Panc1 (cell line): Measurements from ENCODE around the gene PLCB1. TPM values are rescaled to one million over a fixed set of nuclear protein-coding genes. Genes with fewer than 3 reads are reported as not detected.

Experiments
- ATAC-seq: fragments of 200-7000 bp; cut with Tn5 transposase; 2 replicates; pipeline ENCODE4 v1.9.1; 2020; ENCODE audit warnings: mild to moderate bottlenecking, moderate library complexity
- BruUV-seq: library from RNA; stranded (reverse); fragments of 400-500 nt; replicated peaks from 2 replicates; lab custom pipeline; 2021; lab: Mats Ljungman, UMichigan
- CTCF ChIA-PET: fragments of 300-600 bp; sonication (Branson Sonifier 250); formaldehyde crosslinking; loops from one replicate; lab custom pipeline; 2022; ENCODE audit warnings: antibody characterized with exemption; lab: Charles Lee
- POLR2A ChIA-PET: fragments of 300-600 bp; sonication (Branson Sonifier 250); formaldehyde crosslinking; loops from one replicate; lab custom pipeline; 2022; ENCODE audit warnings: antibody characterized with exemption; lab: Charles Lee
- DNase-seq: peaks from one replicate; pipeline ENCODE4 v3.0.0-alpha.2; 2010; ENCODE audit warnings: low read depth, low spot score
- H3K27ac ChIP-seq: 2 replicates; pipeline ENCODE4 v1.5.1; 2011; ENCODE audit warnings: mild to moderate bottlenecking, low read length, inconsistent platforms
- H3K27me3 ChIP-seq: fragments of 200-500 bp; sonication (Bioruptor generic); 2 replicates; pipeline ENCODE4 v1.6.0; 2014; ENCODE audit warnings: low read length, inconsistent platforms; ENCODE audit not compliant: control insufficient read depth, insufficient read depth
- H3K36me3 ChIP-seq: fragments of 200-500 bp; sonication (Bioruptor generic); 2 replicates; pipeline ENCODE4 v1.5.1; 2014; ENCODE audit warnings: inconsistent platforms, mild to moderate bottlenecking, low read length, moderate library complexity; ENCODE audit not compliant: control insufficient read depth, insufficient read depth
- H3K4me1 ChIP-seq: 2 replicates; pipeline ENCODE4 v1.5.1; 2011; ENCODE audit warnings: inconsistent platforms, mild to moderate bottlenecking, low read length, moderate library complexity; ENCODE audit not compliant: control insufficient read depth, insufficient read depth
- H3K4me3 ChIP-seq, 2 experiments: 2 replicates each; pipeline ENCODE4 v1.5.1; 2011 to 2012; ENCODE audit warnings: low read depth in 2 of 2, low read length in 2 of 2, mild to moderate bottlenecking in 2 of 2, inconsistent platforms in 1 of 2, moderate library complexity in 1 of 2
- H3K9me3 ChIP-seq: fragments of 200-500 bp; sonication (Bioruptor generic); 2 replicates; pipeline ENCODE4 v1.5.1; 2014; ENCODE audit warnings: low read depth, mild to moderate bottlenecking, inconsistent platforms, low read length, moderate library complexity; ENCODE audit not compliant: control insufficient read depth, insufficient read depth
- POLR2AphosphoS5 ChIP-seq: IDR thresholded peaks from 2 replicates; pipeline ENCODE4 v1.6.1; 2012; ENCODE audit warnings: mild to moderate bottlenecking, low read depth, low read length, moderate library complexity
- SIN3A ChIP-seq: IDR thresholded peaks from 2 replicates; pipeline ENCODE4 v1.6.1; 2012; ENCODE audit warnings: low read depth, mild to moderate bottlenecking, low read length, moderate library complexity, borderline replicate concordance; ENCODE audit not compliant: insufficient read depth
- TCF7L2 ChIP-seq: IDR thresholded peaks from 2 replicates; pipeline ENCODE4 v1.6.1; 2011; ENCODE audit warnings: mild to moderate bottlenecking, low read depth, low read length, inconsistent platforms
- in situ Hi-C: cut with HindIII; loops from 2 replicates; pipeline ENCODE4 v1.10.0; 2016; ENCODE audit warnings: low sequenced_read_pairs, low pct_unique_long_range_greater_than_20kb
- intact Hi-C: fragments of 100-400 bp; cut with micrococcal nuclease; formaldehyde crosslinking; loops from one replicate; pipeline ENCODE4 v1.10.0; 2022; ENCODE audit not compliant: unreplicated experiment
- total RNA-seq: library from RNA; stranded (reverse); gene quantifications from one replicate; pipeline ENCODE4 v1.2.1, GENCODE V29; 2021; ENCODE audit not compliant: unreplicated experiment
- TF ChIP-seq, protein P1 (sequence below): fragments of 450-650 bp; IDR thresholded peaks from 2 replicates; pipeline ENCODE4 v1.5.1; 2017; ENCODE audit warnings: mild to moderate bottlenecking
- TF ChIP-seq, protein P2 (sequence below), 2 experiments: IDR thresholded peaks; 2 replicates each; pipeline ENCODE4 v1.6.1; 2011 to 2012; ENCODE audit warnings: low read depth in 2 of 2, control low read depth in 1 of 2, low read length in 1 of 2, mild to moderate bottlenecking in 1 of 2, moderate library complexity in 1 of 2; ENCODE audit not compliant: insufficient read depth in 1 of 2

PLCB1 gene
- total RNA-seq, 1 experiment from 2014 or later = 0.59 TPM

GRCh38 chr20:8147476-8147875 is 15.4 kb downstream of the PLCB1 start:
- ChIA-PET POLR2A (no interaction called here), CTCF (no interaction called here)
- no peaks in the 10 kb centered on the region for H3K9me3 ChIP-seq
- H3K4me1 ChIP-seq = no peaks in the 10 kb centered on the region
- no peak overlapping the region for H3K4me3 ChIP-seq
- no peaks in the 10 kb centered on the region for H3K36me3 ChIP-seq
- H3K27me3 ChIP-seq = no peaks in the 10 kb centered on the region
- in situ Hi-C loops = no loop called here
- ATAC-seq = no peak
- DNase-seq = no peak
- TF ChIP-seq, protein P1, sequence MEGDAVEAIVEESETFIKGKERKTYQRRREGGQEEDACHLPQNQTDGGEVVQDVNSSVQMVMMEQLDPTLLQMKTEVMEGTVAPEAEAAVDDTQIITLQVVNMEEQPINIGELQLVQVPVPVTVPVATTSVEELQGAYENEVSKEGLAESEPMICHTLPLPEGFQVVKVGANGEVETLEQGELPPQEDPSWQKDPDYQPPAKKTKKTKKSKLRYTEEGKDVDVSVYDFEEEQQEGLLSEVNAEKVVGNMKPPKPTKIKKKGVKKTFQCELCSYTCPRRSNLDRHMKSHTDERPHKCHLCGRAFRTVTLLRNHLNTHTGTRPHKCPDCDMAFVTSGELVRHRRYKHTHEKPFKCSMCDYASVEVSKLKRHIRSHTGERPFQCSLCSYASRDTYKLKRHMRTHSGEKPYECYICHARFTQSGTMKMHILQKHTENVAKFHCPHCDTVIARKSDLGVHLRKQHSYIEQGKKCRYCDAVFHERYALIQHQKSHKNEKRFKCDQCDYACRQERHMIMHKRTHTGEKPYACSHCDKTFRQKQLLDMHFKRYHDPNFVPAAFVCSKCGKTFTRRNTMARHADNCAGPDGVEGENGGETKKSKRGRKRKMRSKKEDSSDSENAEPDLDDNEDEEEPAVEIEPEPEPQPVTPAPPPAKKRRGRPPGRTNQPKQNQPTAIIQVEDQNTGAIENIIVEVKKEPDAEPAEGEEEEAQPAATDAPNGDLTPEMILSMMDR = no peak
- TF ChIP-seq SIN3A = no peak
- TF ChIP-seq POLR2AphosphoS5 = no peak
- TF ChIP-seq, protein P2, sequence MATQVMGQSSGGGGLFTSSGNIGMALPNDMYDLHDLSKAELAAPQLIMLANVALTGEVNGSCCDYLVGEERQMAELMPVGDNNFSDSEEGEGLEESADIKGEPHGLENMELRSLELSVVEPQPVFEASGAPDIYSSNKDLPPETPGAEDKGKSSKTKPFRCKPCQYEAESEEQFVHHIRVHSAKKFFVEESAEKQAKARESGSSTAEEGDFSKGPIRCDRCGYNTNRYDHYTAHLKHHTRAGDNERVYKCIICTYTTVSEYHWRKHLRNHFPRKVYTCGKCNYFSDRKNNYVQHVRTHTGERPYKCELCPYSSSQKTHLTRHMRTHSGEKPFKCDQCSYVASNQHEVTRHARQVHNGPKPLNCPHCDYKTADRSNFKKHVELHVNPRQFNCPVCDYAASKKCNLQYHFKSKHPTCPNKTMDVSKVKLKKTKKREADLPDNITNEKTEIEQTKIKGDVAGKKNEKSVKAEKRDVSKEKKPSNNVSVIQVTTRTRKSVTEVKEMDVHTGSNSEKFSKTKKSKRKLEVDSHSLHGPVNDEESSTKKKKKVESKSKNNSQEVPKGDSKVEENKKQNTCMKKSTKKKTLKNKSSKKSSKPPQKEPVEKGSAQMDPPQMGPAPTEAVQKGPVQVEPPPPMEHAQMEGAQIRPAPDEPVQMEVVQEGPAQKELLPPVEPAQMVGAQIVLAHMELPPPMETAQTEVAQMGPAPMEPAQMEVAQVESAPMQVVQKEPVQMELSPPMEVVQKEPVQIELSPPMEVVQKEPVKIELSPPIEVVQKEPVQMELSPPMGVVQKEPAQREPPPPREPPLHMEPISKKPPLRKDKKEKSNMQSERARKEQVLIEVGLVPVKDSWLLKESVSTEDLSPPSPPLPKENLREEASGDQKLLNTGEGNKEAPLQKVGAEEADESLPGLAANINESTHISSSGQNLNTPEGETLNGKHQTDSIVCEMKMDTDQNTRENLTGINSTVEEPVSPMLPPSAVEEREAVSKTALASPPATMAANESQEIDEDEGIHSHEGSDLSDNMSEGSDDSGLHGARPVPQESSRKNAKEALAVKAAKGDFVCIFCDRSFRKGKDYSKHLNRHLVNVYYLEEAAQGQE (IDR thresholded peaks at IDR 0.05; ENCODE audit: insufficient read depth in 1 of 2, low read depth in 2 of 2, low read length in 1 of 2) = no peak
- TF ChIP-seq TCF7L2 = no peak
- BruUV-seq = no TSS peak
- no peak overlapping the region for H3K27ac ChIP-seq
- intact Hi-C loops = no loop called here

- DNase-seq (no peak), ATAC-seq (no peak)
- CTCF ChIA-PET = no interaction called here
- intact Hi-C loops = no loop called here
- POLR2A ChIA-PET = no interaction called here
- Histone ChIP-seq H3K4me1 (no peaks in the 10 kb centered on the region), H3K36me3 (no peaks in the 10 kb centered on the region), H3K27ac (no peak overlapping the region), H3K9me3 (no peaks in the 10 kb centered on the region), H3K4me3 (no peak overlapping the region), H3K27me3 (no peaks in the 10 kb centered on the region)
- TF ChIP-seq, protein P1 = no peak
- TF ChIP-seq SIN3A (no peak), POLR2AphosphoS5 (no peak), TCF7L2 (no peak)
- TF ChIP-seq, protein P2 (IDR thresholded peaks at IDR 0.05; ENCODE audit: insufficient read depth in 1 of 2, low read depth in 2 of 2, low read length in 1 of 2) = no peak
- in situ Hi-C loops = no loop called here
- BruUV-seq = no TSS peak
Observed at GRCh38 chr20:8148501-8148900, 16.4 kb downstream of the PLCB1 start.
